Transverse colon (tissue), 4 donors: Measurements from ENCODE around the gene ELP4.

Experiments used
- POLR2AphosphoS5 ChIP-seq, 3 donors: sonication (generic); formaldehyde crosslinking; IDR thresholded peaks; one replicate each; pipeline ENCODE4 v1.6.1; 2016; ENCODE audit warnings: antibody characterized with exemption in 3 of 3
- TF ChIP-seq, protein P1 (sequence below), 5 experiments: fragments of 200-600 bp in 3 of 5; fragments of 450-650 bp in 2 of 5; sonication (generic) in 3 of 5; IDR thresholded peaks; 1 replicate in 2 of 5; 2 replicates in 3 of 5; pipeline ENCODE4 v1.5.1; 2016 to 2017; ENCODE audit warnings: antibody characterized with exemption in 5 of 5, inconsistent platforms in 3 of 5, mild to moderate bottlenecking in 2 of 5, moderate library complexity in 1 of 5

- TF ChIP-seq, protein P1, sequence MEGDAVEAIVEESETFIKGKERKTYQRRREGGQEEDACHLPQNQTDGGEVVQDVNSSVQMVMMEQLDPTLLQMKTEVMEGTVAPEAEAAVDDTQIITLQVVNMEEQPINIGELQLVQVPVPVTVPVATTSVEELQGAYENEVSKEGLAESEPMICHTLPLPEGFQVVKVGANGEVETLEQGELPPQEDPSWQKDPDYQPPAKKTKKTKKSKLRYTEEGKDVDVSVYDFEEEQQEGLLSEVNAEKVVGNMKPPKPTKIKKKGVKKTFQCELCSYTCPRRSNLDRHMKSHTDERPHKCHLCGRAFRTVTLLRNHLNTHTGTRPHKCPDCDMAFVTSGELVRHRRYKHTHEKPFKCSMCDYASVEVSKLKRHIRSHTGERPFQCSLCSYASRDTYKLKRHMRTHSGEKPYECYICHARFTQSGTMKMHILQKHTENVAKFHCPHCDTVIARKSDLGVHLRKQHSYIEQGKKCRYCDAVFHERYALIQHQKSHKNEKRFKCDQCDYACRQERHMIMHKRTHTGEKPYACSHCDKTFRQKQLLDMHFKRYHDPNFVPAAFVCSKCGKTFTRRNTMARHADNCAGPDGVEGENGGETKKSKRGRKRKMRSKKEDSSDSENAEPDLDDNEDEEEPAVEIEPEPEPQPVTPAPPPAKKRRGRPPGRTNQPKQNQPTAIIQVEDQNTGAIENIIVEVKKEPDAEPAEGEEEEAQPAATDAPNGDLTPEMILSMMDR (IDR thresholded peaks at IDR 0.05), result no peak
- TF ChIP-seq POLR2AphosphoS5 (IDR thresholded peaks at IDR 0.05), result no peak
These were observed 101.0 kb downstream of the ELP4 start for GRCh38 chr11:31610544-31610943.
